ENCODE data around the gene LRWD1.

Gene LRWD1

DNA sequence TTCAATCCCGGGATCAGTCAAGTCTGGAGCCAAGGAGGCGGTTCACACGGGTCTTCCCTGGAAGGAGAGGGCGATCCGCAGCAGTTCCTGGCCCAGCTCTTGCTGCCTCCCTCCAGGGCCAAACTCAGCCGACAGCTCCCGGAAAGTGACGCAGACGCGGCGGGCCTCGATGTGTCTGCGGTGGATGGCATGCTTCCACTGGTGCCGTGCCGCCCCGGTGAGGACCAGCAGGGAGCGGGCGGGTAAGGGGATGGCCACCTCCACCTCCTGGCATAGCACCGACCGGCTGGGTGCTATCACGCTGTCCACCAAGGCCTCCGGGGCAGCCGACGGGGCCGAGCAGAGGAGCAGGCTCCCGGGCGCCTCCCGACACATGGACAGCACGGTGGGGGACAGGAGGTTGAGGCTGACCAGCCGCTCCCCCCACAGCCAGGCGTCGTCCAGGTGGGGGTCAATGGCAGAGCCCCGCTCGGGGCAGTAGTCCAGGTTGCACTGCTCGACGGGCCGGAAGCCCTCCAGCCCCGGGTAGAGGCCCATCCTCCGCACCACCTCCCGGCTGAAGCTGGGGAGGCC lies 7.3 kb upstream of the LRWD1 start:
- no peak for DNase-seq
- no peaks in the 10 kb centered on the region for H3K27me3 ChIP-seq (replicated peaks)
- in situ Hi-C loops (cut with HindIII; ENCODE audit: low pct_ligation_motif_present, low sequenced_read_pairs) = no loop called here
- TF ChIP-seq, protein P1, sequence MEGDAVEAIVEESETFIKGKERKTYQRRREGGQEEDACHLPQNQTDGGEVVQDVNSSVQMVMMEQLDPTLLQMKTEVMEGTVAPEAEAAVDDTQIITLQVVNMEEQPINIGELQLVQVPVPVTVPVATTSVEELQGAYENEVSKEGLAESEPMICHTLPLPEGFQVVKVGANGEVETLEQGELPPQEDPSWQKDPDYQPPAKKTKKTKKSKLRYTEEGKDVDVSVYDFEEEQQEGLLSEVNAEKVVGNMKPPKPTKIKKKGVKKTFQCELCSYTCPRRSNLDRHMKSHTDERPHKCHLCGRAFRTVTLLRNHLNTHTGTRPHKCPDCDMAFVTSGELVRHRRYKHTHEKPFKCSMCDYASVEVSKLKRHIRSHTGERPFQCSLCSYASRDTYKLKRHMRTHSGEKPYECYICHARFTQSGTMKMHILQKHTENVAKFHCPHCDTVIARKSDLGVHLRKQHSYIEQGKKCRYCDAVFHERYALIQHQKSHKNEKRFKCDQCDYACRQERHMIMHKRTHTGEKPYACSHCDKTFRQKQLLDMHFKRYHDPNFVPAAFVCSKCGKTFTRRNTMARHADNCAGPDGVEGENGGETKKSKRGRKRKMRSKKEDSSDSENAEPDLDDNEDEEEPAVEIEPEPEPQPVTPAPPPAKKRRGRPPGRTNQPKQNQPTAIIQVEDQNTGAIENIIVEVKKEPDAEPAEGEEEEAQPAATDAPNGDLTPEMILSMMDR (IDR thresholded peaks at IDR 0.05; ENCODE audit: low read depth, low read length, missing control alignments) = no peak
- H3K4me3 ChIP-seq (ENCODE audit: low read depth, low read length) = no peak overlapping the region
- no peak overlapping the region for H3K27ac ChIP-seq
- H3K36me3 ChIP-seq (replicated peaks) = peaks cover 17% of the 10 kb centered on the region

DNA sequence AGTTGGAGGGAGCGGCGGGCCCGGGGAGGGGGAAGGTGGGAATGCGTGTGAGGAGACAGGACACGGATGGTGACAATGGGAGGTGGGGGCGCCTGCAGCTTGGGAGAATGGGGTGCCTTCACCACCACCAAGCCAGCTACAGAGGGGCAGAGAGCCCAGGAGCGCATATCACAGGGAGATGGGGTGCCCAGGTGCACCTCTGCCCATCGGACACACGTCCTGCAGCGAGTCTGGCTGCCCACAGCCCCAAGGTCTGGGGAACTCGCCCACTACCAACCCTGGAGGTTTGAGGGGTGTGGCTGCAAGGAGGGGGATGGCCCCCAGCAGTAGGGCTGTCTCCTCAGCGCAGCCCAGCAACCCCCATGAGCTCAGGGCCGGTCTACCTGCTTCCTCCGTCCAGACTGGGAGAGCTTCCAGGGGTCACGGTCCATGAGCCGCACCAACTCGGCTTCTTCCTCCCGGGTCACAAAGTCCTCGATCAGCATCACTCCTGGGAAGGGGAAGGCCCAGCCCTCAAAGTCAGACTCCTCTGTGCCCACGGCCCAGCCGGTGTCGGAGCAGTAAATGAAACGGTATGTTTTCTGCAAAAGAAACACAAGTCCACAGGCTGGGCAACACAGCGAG lies 5.5 kb upstream of the LRWD1 start:
- H3K27me3 ChIP-seq (replicated peaks) = no peaks in the 10 kb centered on the region
- peaks cover 17% of the 10 kb centered on the region for H3K36me3 ChIP-seq (replicated peaks)
- no peak overlapping the region for H3K27ac ChIP-seq
- in situ Hi-C loops (cut with HindIII; ENCODE audit: low pct_ligation_motif_present, low sequenced_read_pairs) = no loop called here
- DNase-seq = no peak
- TF ChIP-seq, protein P1 (IDR thresholded peaks at IDR 0.05; ENCODE audit: low read depth, low read length, missing control alignments) = no peak
- H3K4me3 ChIP-seq (ENCODE audit: low read depth, low read length) = no peak overlapping the region

DNA sequence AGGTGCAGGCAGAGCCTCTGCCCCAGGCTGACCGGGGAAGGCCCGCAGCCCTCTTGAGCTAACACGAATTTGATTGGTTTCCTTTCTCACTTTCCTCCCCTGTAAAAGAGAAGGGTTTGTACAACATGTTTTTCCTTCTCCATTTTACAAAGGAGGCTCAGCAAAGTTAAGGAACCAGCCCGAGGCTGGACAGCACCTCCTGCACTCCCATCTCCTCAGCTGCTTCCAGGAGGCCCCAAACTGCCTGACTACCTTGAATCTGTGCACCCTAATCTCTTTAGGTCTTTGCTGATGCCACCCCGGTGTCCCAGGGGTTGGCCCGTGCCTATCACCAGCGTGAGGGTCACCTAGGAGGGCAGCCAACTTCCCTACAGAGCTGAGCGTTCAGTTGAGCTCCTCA lies 4.3 kb upstream of the LRWD1 start:
- Histone ChIP-seq H3K27ac (no peak overlapping the region), H3K36me3 (replicated peaks) (peaks cover 17% of the 10 kb centered on the region), H3K4me3 (ENCODE audit: low read depth, low read length) (no peak overlapping the region), H3K27me3 (replicated peaks) (no peaks in the 10 kb centered on the region)
- TF ChIP-seq, protein P1 (IDR thresholded peaks at IDR 0.05; ENCODE audit: low read depth, low read length, missing control alignments) = no peak
- DNase-seq = no peak
- in situ Hi-C loops (cut with HindIII; ENCODE audit: low pct_ligation_motif_present, low sequenced_read_pairs) = no loop called here

DNA sequence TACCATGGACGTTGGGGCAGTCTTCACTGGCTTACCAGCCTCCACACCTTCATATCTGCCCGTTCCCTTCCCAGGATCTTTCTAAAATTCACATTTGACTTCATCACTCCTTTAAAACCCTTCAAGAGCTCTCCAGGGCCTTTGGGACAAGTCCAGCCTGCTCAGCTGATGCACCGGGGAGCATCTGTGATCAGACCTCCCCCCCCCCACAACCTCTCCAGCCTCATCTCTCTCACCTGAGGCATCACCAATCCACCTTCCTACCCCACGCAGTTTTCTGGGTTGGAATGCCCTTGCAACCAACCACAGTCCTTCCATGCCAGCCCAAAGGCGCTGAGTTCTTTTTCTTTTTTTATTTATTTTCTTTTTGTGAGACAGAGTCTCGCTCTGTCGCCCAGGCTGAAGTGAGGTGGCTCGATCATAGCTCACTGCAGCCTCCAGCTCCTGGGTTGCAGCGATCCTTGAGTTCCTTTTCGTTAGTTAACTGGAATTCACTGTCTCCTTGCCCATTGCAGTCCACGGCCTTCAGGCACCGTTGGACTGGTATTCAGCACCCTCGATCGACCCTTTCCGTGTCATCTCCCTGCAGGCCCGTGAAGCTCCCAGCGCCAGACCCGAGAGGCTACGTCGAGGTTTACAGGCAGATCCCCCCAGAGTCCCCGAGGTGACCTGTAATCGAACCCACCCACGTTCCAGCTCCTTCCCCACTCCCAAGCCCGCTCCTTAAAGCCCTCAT lies 775 bp upstream of the LRWD1 start:
- H3K27me3 ChIP-seq (replicated peaks) = no peaks in the 10 kb centered on the region
- peak overlapping the region; percentile 100 for H3K4me3 ChIP-seq (ENCODE audit: low read depth, low read length)
- DNase-seq = peak; percentile 14
- TF ChIP-seq, protein P1 (IDR thresholded peaks at IDR 0.05; ENCODE audit: low read depth, low read length, missing control alignments) = no peak
- H3K27ac ChIP-seq = peak overlapping the region; percentile 69
- peaks cover 12% of the 10 kb centered on the region for H3K36me3 ChIP-seq (replicated peaks)
- in situ Hi-C loops (cut with HindIII; ENCODE audit: low pct_ligation_motif_present, low sequenced_read_pairs) = no loop called here

DNA sequence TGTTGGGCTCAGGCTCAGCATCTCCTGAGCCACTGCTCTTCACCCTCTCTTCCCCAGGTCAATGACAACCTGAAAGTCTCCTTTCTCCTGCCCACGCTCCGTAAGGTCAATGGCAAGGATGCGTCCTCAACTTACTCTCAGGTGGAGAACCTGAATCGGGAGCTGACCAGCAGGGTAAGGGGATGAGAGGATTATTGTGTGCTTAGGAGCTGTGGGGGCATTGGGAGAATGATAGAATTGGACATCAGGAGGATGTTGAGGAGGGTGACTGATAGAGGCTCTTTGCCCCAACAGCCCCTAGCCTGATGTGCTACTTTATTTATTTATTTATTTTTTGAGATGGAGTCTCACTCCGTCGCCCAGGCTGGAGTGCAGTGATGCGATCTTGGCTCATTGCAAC lies 1.3 kb downstream of the LRWD1 start:
- Histone ChIP-seq H3K4me3 (ENCODE audit: low read depth, low read length) (peak overlapping the region; percentile 100), H3K27ac (no peak overlapping the region), H3K36me3 (replicated peaks) (peaks cover 15% of the 10 kb centered on the region), H3K27me3 (replicated peaks) (no peaks in the 10 kb centered on the region)
- in situ Hi-C loops (cut with HindIII; ENCODE audit: low pct_ligation_motif_present, low sequenced_read_pairs) = no loop called here
- no peak for DNase-seq
- TF ChIP-seq, protein P1 (IDR thresholded peaks at IDR 0.05; ENCODE audit: low read depth, low read length, missing control alignments) = no peak

All from brain microvascular endothelial cell (primary cell).